HG02571 (cell line): ENCODE results near the gene ADD1.

Experiments
- ATAC-seq: cut with Tn5 transposase; IDR thresholded peaks from one replicate; pipeline ENCODE4 v1.9.1; 2021; ENCODE audit warnings: mild to moderate bottlenecking, moderate library complexity; ENCODE audit not compliant: unreplicated experiment

The ADD1 gene

GRCh38 chr4:2879026-2879425 is 35.4 kb downstream of the ADD1 start:
- no peak for ATAC-seq

GRCh38 chr4:2881431-2881830 is 37.8 kb downstream of the ADD1 start:
- ATAC-seq = no peak

- ATAC-seq = no peak
These were observed 38.7 kb downstream of the ADD1 start for GRCh38 chr4:2882341-2882740.

GRCh38 chr4:2886161-2886560 is 42.5 kb downstream of the ADD1 start:
- ATAC-seq = no peak

- no peak for ATAC-seq
These were observed 43.0 kb downstream of the ADD1 start for GRCh38 chr4:2886622-2887021.

- ATAC-seq = no peak
These were observed 43.7 kb downstream of the ADD1 start for GRCh38 chr4:2887343-2887742.

- ATAC-seq = no peak
These were observed 45.2 kb downstream of the ADD1 start for GRCh38 chr4:2888886-2889285.

GRCh38 chr4:2891294-2891693 is 47.6 kb downstream of the ADD1 start:
- no peak for ATAC-seq

GRCh38 chr4:2893772-2894171 is 50.1 kb downstream of the ADD1 start:
- no peak for ATAC-seq

- no peak for ATAC-seq
These were observed 54.4 kb downstream of the ADD1 start for GRCh38 chr4:2898001-2898400.

GRCh38 chr4:2900741-2901140 is 57.1 kb downstream of the ADD1 start:
- ATAC-seq = no peak

- no peak for ATAC-seq
These were observed 57.5 kb downstream of the ADD1 start for GRCh38 chr4:2901186-2901585.

- ATAC-seq = no peak
These were observed 58.5 kb downstream of the ADD1 start for GRCh38 chr4:2902126-2902525.

GRCh38 chr4:2905544-2905943 is 61.9 kb downstream of the ADD1 start:
- ATAC-seq = no peak

GRCh38 chr4:2906218-2906617 is 62.6 kb downstream of the ADD1 start:
- no peak for ATAC-seq

- ATAC-seq = no peak
These were observed 63.6 kb downstream of the ADD1 start for GRCh38 chr4:2907226-2907625.

- ATAC-seq = no peak
These were observed 64.2 kb downstream of the ADD1 start for GRCh38 chr4:2907706-2908293.

GRCh38 chr4:2908686-2909085 is 65.0 kb downstream of the ADD1 start:
- no peak for ATAC-seq

- no peak for ATAC-seq
These were observed 65.9 kb downstream of the ADD1 start for GRCh38 chr4:2909583-2909982.

- ATAC-seq = no peak
These were observed 66.8 kb downstream of the ADD1 start for GRCh38 chr4:2910409-2910808.

GRCh38 chr4:2911868-2912267 is 68.2 kb downstream of the ADD1 start:
- ATAC-seq = no peak

- no peak for ATAC-seq
These were observed 69.5 kb downstream of the ADD1 start for GRCh38 chr4:2913168-2913567.
